Psoas muscle (tissue), 8 donors: ENCODE data around the gene KNSTRN. TPM values are rescaled to one million over a fixed set of nuclear protein-coding genes. Genes with fewer than 3 reads are reported as not detected.

ENCODE experiments used
- ATAC-seq, 4 donors: fragments of 200-7000 bp; cut with Tn5 transposase; one replicate each; pipeline ENCODE4 v1.9.1; 2020; ENCODE audit warnings: moderate library complexity in 3 of 4, mild to moderate bottlenecking in 2 of 4
- DNase-seq, 2 donors: peaks; one replicate each; pipeline ENCODE4 v3.0.0-alpha.2; 2020
- H3K27ac ChIP-seq: fragments of 200-600 bp; one replicate; pipeline ENCODE4 v1.8.0; 2022
- H3K27me3 ChIP-seq, 3 donors: fragments of 200-600 bp in 1 of 3; one replicate each; pipeline versions ENCODE4 v1.6.1 to v1.8.0; 2013 to 2022; ENCODE audit warnings: low read length in 2 of 3, mild to moderate bottlenecking in 2 of 3, moderate library complexity in 1 of 3; ENCODE audit not compliant: insufficient read depth in 3 of 3
- H3K36me3 ChIP-seq, 2 donors: fragments of 200-600 bp in 1 of 2; one replicate each; pipeline versions ENCODE4 v1.6.1 to v1.8.0; 2013 to 2022; ENCODE audit warnings: low read depth in 1 of 2, mild to moderate bottlenecking in 1 of 2, moderate library complexity in 1 of 2; ENCODE audit not compliant: insufficient read depth in 1 of 2
- H3K4me1 ChIP-seq: fragments of 200-600 bp; one replicate; pipeline ENCODE4 v1.8.0; 2022
- H3K4me3 ChIP-seq: fragments of 200-600 bp; one replicate; pipeline ENCODE4 v1.8.0; 2022; ENCODE audit warnings: mild to moderate bottlenecking
- H3K9me3 ChIP-seq: fragments of 200-600 bp; one replicate; pipeline ENCODE4 v1.8.0; 2022
- WGBS, 3 donors: extraction: QIAGEN DNeasy Blood & Tissue Kit; methylation state at CpG; one replicate each; pipeline versions ENCODE4 v1.1.6 to v1.1.7; 2013; 5-methylcytosine and 5-hydroxymethylcytosine counted together
- intact Hi-C, 2 donors: fragments of 100-400 bp; cut with DNase I; formaldehyde crosslinking; loops; one replicate each; pipeline versions ENCODE4 v1.11.0 to v1.14.2; 2022
- long read RNA-seq, 2 donors: library from polyadenylated mRNA; unstranded; transcript quantifications; one replicate each; pipeline ENCODE4 v2.0.0, GENCODE V29; 2021
- polyA plus RNA-seq, 3 donors: library from polyadenylated mRNA; stranded (reverse); fragments of 200-250 nt; gene quantifications; one replicate each; pipeline ENCODE4 v1.2.3, GENCODE V29; 2013
- total RNA-seq, 4 donors: library from RNA; stranded (reverse); fragmentation: NEBNext Ultra II Directional in 2 of 4; extraction: Animal tissue kit (Norgen Biotek cat#: 25700) in 2 of 4; gene quantifications; one replicate each; pipeline versions ENCODE4 v1.2.1 to v1.2.4, GENCODE V29; 2021 to 2023
- TF ChIP-seq, protein P1 (sequence below): fragments of 200-600 bp; IDR thresholded peaks from one replicate; pipeline ENCODE4 v1.8.0; 2022; ENCODE audit warnings: antibody characterized with exemption
- donor health status: healthy with polysubstance abuse.
- donor health status: DM: no; HTN: no; CAD: no; lungs with moderate emphysema.
- donor health status: Bipolar disorder and iron deficiency.
- donor health status: healthy.
- donor health status: DM: yes; HTN: yes; CAD: no.
- donor health status: DM: no; HTN: no; CAD: no.
- donor health status: DM: no; HTN: no; CAD: no.
- donor health status: DM: yes; HTN: yes; CAD: no.

Gene KNSTRN, protein sequence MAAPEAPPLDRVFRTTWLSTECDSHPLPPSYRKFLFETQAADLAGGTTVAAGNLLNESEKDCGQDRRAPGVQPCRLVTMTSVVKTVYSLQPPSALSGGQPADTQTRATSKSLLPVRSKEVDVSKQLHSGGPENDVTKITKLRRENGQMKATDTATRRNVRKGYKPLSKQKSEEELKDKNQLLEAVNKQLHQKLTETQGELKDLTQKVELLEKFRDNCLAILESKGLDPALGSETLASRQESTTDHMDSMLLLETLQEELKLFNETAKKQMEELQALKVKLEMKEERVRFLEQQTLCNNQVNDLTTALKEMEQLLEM
- total RNA-seq: 10 to 100 TPM in 2 of 4 donors, 1 to 10 TPM in 2; 7.7 to 21.3 (median 11.6) TPM
- 10 to 100 TPM; 11.5 to 21.5 (median 18.7) TPM for polyA plus RNA-seq
- long read RNA-seq, donor 1, partial matches to known transcripts: 0 of 3 reads
- long read RNA-seq, donor 1, other reads (novel, unspliced or antisense): 1 of 3 reads
- long read RNA-seq, donor 2, transcript KNSTRN-201 (9 exons, 1,714 nt): major isoform, 8 of 10 reads
- long read RNA-seq, donor 2, partial matches to known transcripts: 0 of 10 reads
- long read RNA-seq, donor 2, other reads (novel, unspliced or antisense): 1 of 10 reads

DNA sequence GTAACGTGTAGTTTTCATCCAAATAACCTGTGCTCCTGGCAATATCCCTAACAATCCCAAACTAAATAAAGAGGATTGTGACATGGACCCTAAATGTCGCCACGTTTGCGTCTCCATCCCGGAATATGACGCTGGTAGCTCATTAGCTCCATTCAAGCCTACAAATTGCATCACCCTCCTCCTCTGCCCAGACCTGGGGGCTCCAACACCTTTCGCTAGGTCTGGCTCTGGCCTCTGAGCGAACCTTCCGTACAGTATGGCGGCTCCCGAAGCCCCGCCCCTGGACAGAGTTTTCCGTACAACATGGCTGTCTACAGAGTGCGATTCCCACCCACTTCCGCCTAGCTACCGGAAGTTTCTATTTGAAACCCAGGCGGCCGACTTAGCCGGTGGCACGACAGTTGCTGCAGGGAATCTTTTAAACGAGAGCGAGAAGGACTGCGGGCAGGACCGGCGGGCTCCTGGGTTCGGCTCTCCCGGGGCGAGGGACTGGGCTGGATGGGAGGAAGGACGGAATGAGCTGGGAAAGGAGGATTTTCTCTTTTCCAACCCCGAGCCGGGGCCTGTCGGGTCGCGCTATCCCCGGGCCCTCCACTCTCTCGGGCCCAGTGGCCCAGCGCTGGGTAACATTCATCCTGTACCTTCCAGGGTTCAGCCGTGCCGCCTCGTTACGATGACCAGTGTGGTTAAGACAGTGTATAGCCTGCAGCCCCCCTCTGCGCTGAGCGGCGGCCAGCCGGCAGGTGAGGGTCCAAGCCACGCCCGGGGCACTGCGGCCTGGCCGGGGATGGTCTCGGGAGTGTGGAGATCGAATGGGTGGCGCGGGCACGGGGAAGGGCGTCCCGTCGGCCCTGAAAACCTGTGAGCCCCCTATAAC lies at the start of gene KNSTRN:
TSS of gene KNSTRN (plus strand) at position 142 of the 877 bp plus-strand sequence. CDS start at position 257, 115 bp downstream.
- peak within 1 kb of the TSS; percentile 61 for H3K27ac ChIP-seq
- TF ChIP-seq, protein P1, sequence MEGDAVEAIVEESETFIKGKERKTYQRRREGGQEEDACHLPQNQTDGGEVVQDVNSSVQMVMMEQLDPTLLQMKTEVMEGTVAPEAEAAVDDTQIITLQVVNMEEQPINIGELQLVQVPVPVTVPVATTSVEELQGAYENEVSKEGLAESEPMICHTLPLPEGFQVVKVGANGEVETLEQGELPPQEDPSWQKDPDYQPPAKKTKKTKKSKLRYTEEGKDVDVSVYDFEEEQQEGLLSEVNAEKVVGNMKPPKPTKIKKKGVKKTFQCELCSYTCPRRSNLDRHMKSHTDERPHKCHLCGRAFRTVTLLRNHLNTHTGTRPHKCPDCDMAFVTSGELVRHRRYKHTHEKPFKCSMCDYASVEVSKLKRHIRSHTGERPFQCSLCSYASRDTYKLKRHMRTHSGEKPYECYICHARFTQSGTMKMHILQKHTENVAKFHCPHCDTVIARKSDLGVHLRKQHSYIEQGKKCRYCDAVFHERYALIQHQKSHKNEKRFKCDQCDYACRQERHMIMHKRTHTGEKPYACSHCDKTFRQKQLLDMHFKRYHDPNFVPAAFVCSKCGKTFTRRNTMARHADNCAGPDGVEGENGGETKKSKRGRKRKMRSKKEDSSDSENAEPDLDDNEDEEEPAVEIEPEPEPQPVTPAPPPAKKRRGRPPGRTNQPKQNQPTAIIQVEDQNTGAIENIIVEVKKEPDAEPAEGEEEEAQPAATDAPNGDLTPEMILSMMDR: no peak
- H3K27me3 ChIP-seq: no peaks in the 10 kb centered on the region
- H3K4me3 ChIP-seq: peak within 1 kb of the TSS; percentile 92
- H3K36me3 ChIP-seq: peaks cover 8 to 16% of the 10 kb centered on the region in 2 donors
- H3K4me1 ChIP-seq: peaks cover 25% of the 10 kb centered on the region
- ATAC-seq: peak; percentile 88 to 92 (median 90)
- no peaks in the 10 kb centered on the region for H3K9me3 ChIP-seq
- 3 to 4% (median 3%) methylated on average over 54 to 57 of the region's 57 CpGs for WGBS, 3 donors
- intact Hi-C loops: no loop called here
- peak; percentile 89 to 94 for DNase-seq

DNA sequence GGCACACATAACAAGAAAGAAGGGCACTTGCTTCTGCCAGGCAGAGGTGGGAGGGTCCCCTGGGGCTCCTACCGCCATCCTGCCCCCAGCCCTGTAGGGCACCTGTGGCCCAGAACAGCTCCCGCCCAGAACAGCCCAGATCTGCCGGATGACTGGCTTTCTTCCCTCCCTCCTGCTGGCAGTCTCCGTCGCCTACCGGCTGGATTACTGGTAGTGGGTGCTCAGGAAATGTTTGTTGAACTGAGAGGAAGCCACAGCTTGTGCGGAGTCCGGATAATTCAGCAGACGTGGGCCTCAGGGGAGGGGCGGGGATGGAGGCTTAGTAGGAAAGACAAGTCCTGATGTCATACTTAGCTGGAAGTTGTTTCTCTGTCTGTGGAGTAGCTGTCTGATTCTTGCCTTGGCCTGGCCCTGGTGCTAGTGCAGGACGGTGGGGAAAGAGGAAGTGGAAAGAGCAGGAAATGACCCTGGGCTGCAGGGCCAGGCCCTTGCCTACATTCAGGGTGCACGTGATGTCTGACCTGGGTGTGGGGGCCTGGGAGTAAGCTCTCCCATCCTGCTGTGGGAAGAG lies 48.5 kb upstream of the KNSTRN start:
- ATAC-seq (no peak), DNase-seq (peak; percentile 63 to 82)
- H3K36me3 ChIP-seq: peaks cover 0 to 29% of the 10 kb centered on the region in 2 donors
- no peaks in the 10 kb centered on the region for H3K9me3 ChIP-seq
- peak overlapping the region; percentile 73 for H3K27ac ChIP-seq
- H3K27me3 ChIP-seq: no peaks in the 10 kb centered on the region
- TF ChIP-seq, protein P1: no peak
- peaks cover 77% of the 10 kb centered on the region for H3K4me1 ChIP-seq
- intact Hi-C loops: no loop called here
- peak overlapping the region; percentile 22 for H3K4me3 ChIP-seq
- 28 to 32% (median 30%) methylated on average over 11 to 12 of the region's 12 CpGs for WGBS, 3 donors

DNA sequence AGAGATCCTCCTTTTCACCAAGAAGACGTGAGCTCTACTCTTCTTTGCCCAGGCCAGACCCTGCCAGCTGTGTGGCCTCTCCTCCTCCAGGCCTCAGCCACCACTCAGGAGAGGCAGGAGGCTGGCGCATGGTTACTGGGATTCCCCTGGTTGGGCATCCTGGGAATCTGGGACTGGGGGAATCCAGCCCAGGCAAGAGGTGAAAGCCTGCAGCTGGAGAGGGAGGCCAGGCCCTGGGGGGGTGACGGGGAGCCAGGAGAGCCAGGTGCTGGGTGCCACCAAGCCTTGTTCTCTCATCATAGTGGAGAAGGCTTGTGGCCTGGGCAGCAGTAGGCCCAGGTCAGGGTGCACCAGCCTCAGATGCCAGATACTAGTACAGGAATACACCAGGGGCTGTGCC lies 48.0 kb upstream of the KNSTRN start:
- H3K4me3 ChIP-seq: no peak overlapping the region
- intact Hi-C loops: no loop called here

More for the DNA sequence above, 48.0 kb upstream of the KNSTRN start:
- Histone ChIP-seq H3K36me3 (peaks cover 0 to 29% of the 10 kb centered on the region in 2 donors), H3K27me3 (no peaks in the 10 kb centered on the region), H3K9me3 (no peaks in the 10 kb centered on the region), H3K27ac (peak overlapping the region; percentile 73), H3K4me1 (peaks cover 81% of the 10 kb centered on the region)
- DNase-seq (no peak), ATAC-seq (no peak)
- TF ChIP-seq, protein P1: no peak
- 63 to 77% (median 69%) methylated on average over 3 of the region's 3 CpGs for WGBS, 3 donors
